ENCODE data around the gene FAM107B. TPM values are rescaled to one million over a fixed set of nuclear protein-coding genes. Genes with fewer than 3 reads are reported as not detected.

FAM107B gene
- total RNA-seq, 1 donor = 22.7 TPM

GRCh38 chr10:14681802-14682201 is 92.9 kb downstream of the FAM107B start:
- no peak overlapping the region for H3K4me3 ChIP-seq (ENCODE audit: low read depth, low read length)
- DNase-seq (ENCODE audit: low read depth) = no peak
- TF ChIP-seq, protein P1, sequence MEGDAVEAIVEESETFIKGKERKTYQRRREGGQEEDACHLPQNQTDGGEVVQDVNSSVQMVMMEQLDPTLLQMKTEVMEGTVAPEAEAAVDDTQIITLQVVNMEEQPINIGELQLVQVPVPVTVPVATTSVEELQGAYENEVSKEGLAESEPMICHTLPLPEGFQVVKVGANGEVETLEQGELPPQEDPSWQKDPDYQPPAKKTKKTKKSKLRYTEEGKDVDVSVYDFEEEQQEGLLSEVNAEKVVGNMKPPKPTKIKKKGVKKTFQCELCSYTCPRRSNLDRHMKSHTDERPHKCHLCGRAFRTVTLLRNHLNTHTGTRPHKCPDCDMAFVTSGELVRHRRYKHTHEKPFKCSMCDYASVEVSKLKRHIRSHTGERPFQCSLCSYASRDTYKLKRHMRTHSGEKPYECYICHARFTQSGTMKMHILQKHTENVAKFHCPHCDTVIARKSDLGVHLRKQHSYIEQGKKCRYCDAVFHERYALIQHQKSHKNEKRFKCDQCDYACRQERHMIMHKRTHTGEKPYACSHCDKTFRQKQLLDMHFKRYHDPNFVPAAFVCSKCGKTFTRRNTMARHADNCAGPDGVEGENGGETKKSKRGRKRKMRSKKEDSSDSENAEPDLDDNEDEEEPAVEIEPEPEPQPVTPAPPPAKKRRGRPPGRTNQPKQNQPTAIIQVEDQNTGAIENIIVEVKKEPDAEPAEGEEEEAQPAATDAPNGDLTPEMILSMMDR (IDR thresholded peaks at IDR 0.05; ENCODE audit: insufficient read depth, low read length) = no peak

- DNase-seq (ENCODE audit: low read depth) = no peak
- no peak overlapping the region for H3K4me3 ChIP-seq (ENCODE audit: low read depth, low read length)
- TF ChIP-seq, protein P1 (IDR thresholded peaks at IDR 0.05; ENCODE audit: insufficient read depth, low read length) = no peak
These were observed 93.4 kb downstream of the FAM107B start for GRCh38 chr10:14681305-14681704.

GRCh38 chr10:14678637-14679036 is 96.1 kb downstream of the FAM107B start:
- no peak for DNase-seq (ENCODE audit: low read depth)
- TF ChIP-seq, protein P1 (IDR thresholded peaks at IDR 0.05; ENCODE audit: insufficient read depth, low read length) = no peak
- H3K4me3 ChIP-seq (ENCODE audit: low read depth, low read length) = no peak overlapping the region

GRCh38 chr10:14676732-14677131 is 98.0 kb downstream of the FAM107B start:
- no peak for DNase-seq (ENCODE audit: low read depth)
- H3K4me3 ChIP-seq (ENCODE audit: low read depth, low read length) = no peak overlapping the region
- TF ChIP-seq, protein P1 (IDR thresholded peaks at IDR 0.05; ENCODE audit: insufficient read depth, low read length) = no peak

- no peak for DNase-seq (ENCODE audit: low read depth)
- TF ChIP-seq, protein P1 (IDR thresholded peaks at IDR 0.05; ENCODE audit: insufficient read depth, low read length) = no peak
These were observed 100.2 kb downstream of the FAM107B start for GRCh38 chr10:14674376-14675050.

GRCh38 chr10:14673189-14673861 is 101.4 kb downstream of the FAM107B start:
- peak; percentile 50 for DNase-seq (ENCODE audit: low read depth)
- peak overlapping the region; percentile 19 for H3K4me3 ChIP-seq (ENCODE audit: low read depth, low read length)
- TF ChIP-seq, protein P1 (IDR thresholded peaks at IDR 0.05; ENCODE audit: insufficient read depth, low read length) = no peak

More at GRCh38 chr10:14674376-14675050, 100.2 kb downstream of the FAM107B start:
- no peak overlapping the region for H3K4me3 ChIP-seq (ENCODE audit: low read depth, low read length)
